Stimulated activated CD8-positive, alpha-beta memory T cell treated with anti-CD3 and anti-CD28 coated beads, Interleukin-15, amount 100 ng/mL, for 48 hours (primary cell): ENCODE results near the gene LRRC32.
A peak's percentile ranks its signal among the peaks of the same experiment; 100 is the strongest.

ENCODE experiments used
- DNase-seq, 2 donors: peaks; one replicate each; pipeline ENCODE4 v3.0.0-alpha.2; 2020; ENCODE audit warnings: low read depth in 2 of 2

Gene LRRC32

DNA sequence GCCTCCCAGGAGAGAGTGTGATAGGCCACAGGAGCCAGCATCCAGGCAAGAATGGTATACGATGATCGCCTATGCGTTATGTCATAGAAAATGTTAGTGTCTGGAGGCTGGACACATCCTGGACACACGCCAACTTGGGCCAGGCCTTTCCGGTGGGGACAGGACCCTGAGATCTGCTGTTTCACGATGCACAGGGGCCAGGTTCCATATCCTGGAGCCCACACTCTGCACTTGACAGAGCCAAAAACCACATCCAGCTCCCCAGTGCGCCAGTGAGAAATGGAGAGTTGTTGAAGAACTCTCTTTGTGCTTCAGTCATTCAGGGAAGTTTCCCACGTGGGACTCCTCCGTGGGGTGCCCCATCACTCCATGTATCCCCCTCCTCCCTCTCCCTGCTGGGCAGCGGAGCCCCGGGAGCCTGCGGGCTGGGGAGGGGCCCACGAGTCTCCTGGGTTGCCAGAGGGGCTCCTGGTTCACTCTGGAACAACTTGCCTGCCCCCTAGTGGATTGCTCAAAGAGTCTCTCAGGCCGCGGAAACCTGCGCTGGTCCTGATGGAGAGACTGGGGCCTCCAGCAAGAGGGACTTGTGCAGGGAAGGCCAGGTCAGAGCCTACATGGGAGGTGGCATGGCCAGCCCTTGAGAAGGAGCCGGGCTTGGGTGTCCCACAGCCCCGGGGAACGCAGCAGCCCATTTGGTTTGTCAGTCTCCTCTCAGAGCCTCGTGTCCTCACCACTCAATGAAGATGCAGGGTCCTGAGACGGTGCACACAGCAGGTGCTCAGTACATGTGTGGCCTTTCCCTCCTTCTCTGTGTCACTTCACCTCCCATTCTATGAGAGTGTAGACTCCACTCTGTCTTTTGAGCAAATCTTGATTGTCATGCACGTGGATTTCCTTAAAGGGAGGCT lies 10.2 kb upstream of the LRRC32 start:
- peak in 1 of 2 donors; percentile 60 for DNase-seq

DNA sequence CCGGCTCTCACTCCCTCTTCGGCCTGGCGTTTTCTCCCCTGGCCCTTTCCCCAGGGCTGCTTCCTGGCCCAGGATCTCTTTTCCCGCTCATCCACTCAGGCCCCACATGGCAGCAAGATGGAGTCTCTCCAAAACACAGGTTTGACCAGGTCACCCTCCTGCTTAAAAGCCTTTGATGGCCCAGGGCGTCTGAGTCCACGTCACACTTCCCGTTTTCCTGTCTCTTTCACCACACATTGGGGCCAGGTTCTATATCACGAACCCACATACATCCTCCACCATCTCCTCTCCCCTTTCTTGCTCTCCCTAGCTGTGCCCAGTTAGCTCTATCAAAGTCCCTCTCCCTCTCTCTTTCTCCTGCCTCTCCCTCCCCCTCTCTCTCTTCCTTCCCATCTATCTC lies 7.8 kb upstream of the LRRC32 start:
- DNase-seq: no peak

DNA sequence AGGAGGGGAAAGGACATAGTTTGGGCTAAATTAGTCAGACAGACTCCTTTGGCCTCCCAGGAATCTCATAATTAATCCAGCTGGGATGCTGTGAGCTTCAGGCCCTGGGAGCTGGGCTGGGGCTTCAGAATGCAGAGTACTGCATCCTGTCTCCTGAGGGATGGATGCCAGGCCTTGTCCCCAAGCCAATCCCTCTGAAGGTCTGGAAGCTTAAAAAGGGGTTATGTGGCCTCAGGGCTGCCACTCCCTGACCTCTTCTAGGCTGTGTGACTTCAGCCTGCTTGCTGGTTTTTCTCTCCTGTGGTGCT lies 6.9 kb upstream of the LRRC32 start:
- DNase-seq: no peak

DNA sequence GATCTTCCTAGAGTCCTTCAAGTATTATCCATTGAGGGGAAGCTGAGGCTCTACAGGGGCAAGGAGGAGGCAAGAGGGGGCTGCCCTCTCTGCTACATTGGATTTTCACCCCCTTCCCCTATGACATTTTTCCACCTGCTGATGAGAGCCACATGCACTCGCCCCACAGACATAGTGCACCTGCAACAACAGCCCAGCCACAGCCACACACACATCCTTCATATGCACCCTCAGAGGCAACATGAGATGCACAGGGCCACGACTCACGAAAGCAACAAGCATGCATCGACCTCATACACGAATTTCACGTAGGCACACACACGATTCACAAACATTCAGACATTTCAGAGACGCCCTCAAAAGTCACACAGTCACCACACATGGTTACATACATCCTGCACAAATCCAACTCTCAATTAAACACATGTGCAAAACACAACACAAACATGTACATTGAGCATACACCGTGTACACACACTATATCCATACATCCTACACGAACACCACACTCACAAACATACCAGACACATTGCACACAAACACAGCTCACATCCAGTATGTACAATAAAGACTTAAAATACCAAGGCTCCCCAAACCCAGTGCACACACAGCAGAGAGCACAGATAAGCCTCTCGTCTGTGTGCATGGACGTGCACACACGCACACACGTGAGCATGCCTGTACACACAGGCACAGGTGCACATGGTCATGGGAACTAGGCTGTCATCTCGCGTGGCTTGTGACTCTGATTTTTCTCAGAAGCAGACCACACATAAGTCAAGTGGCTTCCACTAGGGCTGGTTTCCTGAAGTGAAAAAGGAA lies 6.3 kb upstream of the LRRC32 start:
- no peak for DNase-seq

DNA sequence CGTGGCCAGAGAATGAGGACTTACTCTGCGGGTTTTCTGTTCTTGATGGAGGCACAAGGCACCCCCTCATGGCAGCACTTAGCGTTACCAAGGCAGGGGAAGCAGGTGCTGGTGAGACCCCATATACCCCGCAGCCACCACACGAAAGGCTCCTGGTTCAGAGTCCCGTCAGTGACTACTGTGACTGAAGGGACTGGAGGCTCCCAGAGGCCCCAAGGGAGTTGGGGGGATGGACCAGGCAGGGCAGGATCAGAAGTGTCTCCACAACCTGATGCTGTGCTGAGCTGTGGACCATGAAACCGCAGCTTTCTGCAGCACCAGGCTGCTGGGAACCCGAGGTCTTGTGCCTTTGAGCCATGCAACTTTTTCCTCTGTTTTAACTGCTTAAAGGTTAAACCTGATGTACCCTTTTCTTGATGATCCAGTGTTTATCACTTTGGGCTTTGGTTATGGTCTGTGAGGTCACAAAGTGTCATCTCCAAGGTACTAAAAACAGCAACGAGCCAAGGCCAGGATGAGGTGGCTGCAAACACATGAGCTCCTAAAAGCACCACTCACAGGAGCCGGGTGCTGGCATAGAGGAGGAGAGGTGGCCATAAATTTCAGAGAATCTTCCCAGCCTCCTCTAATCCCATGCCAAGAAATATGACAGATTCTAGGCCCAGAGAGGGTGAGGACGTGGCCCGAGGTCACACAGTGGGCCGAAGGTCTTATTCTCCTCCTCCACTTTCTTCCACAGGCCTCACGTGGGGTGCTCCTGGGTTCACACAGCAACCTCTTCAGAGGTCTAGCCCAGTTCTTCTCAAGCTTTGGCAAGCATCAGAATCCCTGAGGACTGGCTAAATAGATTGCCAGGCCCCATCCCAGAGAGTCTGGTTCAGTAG lies 4.2 kb upstream of the LRRC32 start:
- no peak for DNase-seq

DNA sequence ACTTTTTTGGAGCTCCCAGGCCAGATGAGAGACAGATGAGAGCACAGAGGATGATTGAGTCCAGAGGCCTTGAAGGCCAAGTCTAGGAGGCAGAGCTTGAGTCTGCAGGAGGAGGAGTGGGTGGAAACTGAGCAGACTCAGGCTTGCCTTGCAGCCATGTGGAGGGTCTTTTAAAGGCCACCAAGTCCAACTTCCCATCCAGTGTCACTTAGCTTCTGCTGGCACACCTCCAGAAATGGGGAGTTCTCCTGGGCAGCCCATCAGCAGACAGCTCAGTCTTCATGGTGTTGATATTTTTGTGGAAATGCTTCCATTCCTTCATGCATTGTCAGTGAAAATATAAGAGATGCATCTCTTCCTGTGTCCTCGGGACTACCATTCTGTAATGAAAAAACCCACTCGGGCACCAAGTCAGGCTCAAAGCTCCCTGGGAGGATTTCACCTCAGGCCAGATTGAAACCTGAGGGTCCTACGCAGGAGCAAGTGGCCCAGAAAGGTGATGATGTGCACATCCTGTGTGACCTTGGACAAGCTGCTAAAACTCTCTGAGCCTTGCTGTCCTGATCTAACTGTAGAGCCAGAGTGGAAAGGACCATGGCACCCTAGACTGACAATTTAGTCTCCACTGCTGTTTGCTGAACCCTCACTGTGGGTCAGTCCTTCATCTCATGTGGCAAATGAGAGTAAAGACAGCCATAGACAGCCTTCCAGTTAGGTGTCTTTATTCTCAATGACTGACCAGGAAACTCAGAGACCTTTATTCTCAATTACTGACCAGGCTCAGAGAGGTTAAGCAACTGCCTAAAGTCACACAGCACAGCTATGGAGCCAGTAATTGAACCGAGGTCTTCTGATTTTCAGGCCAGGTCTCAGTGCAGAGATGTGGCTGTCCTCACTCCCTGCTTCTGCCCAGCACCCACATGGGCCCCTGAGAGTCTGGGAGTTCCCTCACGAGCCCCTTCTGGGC lies 2.9 kb upstream of the LRRC32 start:
- DNase-seq: no peak

DNA sequence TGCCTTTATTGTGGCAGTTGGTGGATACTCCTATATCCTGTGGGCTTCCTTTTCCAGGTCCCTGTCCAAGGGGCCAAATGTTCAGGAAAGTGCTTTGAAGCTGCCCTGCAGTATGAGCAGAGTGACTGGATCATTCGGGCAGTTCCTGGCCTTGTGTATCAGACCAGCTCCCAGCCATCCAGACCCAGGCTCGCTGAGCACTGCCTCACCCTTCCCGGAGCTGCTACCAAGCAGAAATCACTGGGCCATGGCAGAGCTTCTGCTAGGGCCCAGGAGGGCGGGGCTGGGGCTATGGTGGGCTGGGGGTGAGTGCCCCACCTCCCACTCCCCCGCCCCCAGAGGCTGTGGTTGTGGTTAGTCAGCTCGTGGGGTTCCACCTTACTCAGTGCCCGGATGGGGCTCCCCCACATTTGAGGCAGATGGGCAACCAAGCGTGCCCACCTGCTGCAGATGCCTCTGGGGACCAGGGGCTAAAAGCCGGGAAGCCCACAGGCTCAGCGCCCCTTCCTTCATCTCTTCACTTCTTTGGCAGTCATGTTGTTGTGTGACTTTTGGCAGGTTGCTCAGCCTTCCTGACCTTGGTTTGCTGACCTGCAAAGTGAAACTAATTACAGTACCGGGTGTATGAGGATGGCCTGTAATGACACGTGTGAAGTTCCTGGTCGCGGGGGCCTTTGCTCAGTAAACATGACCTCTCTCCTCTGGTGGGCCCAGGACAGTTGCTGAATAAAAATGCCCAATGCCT lies 2.1 kb upstream of the LRRC32 start:
- peak in 1 of 2 donors; percentile 48 for DNase-seq

DNA sequence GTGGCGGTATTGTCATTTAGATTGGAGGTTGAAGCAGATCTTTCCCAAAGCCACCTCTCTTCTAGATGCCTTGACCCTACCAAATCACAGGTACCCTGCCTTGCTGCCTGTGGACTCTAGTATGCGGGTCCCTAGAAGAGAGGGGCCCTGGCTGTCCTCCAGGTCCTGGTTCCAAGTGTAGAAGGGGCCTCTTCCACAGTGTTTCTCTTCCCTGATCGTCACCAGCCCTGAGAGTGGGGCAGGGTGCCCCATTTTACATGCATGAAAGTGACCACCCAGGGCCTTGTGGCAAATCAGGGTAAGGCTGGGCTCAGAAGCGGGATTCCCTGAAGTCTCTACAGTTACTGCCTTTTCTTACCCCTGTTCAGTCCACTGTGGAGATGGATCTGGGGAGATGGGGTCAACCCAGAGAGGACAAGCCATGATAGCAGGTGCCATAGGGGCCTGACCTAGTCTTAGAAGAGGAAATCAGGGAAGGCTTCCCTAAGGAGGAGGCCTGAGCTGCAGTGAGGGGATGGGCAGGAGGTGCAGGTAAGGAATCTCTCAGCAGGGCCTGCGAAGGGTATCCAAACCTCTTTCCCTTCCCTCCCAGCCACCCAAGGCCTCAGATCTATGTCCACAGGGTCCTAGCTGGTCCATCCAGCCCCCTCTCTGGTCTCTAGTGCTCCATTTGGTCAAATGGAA lies 1.2 kb upstream of the LRRC32 start:
- no peak for DNase-seq

DNA sequence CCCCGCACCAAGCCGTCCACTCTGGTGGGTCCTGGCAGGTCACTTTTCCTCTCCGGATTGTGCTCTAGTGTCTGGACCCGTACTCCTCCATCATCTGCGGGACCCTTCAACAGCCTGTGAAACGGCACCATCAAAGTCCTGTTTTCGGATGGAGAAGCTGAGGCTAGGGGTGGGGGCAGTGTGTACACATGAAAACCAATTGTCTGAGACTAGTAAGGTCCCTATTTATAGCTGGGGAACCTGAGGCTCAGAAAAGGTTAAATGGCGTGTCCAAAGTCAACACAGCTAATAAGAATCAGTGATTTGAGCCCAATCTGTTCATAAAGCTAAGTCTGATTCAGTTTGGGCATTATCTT lies 668 bp upstream of the LRRC32 start:
- no peak for DNase-seq

DNA sequence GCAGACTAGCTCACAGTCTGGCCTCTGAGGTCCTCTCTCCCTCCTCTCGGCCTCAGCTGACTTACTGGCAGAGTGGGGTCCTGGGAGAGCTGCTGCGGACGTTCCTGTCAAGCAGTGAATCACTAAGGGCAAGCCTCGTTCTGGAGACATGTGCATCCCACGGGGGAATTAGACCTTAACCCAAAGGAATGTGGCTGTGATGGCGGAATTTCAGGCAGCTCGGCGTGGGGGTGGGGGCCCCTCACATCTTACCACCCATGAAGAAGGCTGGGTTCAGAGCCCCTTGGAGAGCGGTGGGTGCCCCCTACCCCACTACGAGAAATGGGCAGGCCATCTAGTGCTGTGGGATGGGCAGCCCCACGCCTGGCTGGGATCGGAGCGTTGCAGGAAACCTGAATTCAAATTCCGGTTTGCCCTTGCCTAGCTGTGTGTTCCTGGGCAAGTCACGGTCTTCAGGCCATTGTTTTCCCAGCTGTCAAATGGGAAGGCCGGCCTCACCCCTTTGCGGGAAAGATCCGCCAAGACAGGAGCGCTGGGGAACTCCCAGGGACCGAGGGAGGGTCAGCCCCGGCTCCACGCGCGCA lies 554 bp downstream of the LRRC32 start:
- DNase-seq: no peak

DNA sequence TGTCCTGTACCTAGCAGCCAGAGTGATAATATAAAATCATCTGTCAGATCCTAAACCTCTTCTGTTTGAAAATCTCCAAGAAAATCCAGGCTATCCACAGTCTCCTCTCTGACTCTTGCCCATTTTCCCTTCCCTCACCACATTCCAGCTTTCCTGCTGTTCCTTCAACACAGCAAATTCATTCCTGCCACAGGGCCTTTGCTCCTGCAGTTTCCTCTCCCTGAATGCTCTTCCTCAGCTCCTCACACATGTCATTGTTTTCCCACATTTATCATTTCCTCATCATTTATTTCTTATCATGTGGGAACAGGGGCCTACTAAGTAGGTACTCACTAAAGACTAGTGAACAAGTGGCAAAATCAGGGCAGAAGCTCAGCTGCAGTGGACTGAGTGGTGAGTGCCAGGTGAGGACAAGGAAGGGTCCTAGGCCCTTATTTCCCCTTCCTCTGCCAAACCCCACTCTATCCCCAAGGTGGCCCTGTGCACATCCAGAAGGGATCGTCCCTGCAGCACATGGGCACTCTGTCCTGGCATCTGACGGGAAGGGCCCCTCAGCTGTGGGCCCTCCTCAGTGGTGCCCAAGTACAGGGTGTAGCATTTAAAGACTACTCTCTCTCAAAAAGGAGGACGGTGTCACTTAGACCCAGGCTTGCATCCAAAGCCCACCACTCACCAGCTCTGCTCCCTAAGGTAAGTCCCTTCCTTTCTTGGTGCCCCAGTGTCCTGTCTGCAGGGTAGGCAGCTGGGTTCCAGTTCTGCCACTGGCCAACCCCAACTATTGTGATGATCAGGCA lies 2.0 kb downstream of the LRRC32 start:
- DNase-seq: no peak

DNA sequence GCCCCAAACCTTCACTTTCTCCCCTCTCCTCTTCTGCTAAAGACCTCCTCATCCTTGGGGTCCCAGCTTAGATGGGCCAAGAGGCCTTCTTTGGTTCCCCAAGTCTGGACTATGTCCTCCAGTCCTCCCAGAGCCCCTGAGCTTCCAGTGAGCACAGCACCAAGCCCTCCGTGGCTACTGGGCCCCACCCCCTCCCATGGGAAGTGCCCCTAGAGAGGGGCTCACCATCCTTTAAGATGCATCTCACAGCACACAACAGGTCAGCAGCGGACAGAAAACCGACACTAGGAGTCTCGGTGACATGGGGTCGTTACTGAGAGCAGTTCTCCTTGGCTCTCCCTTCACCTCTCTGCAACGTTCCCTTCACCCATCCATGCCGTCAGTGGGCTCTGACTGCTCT lies 2.7 kb downstream of the LRRC32 start:
- no peak for DNase-seq

DNA sequence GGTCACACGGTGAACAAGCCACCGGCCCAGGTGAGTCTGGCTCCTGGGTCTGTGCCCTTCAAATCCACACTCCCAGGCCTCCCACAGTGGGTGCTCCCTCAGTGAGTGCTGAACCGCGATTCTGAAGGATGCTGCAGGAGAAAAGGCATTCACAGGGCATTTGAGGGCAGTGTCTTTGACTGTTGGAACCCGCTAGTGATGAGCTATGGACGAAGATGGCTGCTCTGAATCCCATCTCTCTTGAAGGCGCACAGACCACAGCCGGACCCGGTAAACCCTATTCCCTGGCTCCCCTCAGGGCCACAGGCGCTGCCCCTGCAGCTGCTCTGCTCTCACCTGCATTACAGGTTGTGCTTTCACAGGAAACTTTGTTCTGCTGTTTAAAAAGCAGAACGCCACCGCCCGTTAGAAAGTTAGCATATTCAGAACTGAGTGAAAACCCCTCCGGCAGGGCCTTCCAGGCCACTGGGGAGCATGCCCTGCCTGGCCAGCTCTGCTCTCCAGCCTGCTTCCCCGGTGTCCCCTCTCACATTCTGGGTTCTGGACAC lies 3.2 kb downstream of the LRRC32 start:
- DNase-seq: no peak

DNA sequence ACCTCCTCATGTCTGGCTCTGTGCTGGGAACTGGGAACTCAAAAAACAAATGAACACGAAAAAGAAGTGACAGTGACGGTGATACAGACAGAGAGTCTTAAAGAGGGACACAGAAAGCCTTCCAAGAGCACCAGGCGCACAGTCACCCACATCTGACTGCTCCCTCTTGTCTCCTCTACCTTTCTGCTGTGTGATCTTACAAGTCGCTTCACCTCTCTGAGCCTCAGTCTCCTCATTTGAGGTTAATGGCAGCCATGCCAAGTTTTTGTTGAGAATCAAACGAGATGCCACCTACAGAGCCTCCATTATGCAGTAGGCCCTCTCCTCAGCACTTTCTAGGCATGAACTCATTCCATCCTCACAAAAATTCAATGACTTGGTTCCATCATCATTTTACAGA lies 3.7 kb downstream of the LRRC32 start:
- no peak for DNase-seq

DNA sequence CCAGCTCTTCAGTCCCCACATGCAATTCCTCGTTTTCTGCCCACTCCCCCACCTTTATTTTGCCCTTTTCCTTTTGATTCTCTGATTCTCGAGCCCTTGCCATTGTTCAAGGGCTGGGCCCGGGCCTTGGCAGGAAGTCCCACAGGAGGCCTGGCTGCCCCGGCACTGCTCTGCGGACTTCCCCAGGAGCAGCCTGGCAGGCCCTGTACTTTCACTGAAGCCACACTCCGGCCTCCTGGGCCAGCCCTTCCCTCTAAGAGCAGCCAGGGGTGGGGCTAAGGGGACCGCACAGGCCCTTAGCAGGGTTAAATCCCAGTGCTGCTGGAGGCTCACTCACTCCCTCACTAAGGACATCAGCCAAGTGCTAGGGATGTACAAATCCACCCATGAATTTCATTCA lies 4.1 kb downstream of the LRRC32 start:
- no peak for DNase-seq

DNA sequence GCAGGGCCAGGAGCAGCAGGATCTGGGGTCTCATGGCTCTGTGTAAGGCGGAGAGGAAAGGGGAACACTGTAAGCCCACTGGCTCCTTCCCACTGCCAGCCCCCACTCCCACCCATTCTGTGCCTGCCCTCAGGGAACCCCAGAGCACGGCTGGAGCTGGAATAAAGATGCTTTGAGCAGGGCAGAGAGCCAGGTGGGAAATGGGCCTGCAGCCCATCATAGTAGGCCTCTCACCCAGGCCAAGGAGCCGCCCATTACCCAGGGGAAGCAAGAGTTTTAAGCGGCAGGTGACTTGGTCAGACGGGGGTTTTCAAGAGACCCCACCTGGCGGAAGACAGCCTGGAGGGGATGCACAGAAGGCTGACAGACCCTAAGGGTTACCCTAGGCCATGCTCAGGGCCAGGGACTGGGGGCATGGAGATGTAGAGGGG lies 4.6 kb downstream of the LRRC32 start:
- no peak for DNase-seq

DNA sequence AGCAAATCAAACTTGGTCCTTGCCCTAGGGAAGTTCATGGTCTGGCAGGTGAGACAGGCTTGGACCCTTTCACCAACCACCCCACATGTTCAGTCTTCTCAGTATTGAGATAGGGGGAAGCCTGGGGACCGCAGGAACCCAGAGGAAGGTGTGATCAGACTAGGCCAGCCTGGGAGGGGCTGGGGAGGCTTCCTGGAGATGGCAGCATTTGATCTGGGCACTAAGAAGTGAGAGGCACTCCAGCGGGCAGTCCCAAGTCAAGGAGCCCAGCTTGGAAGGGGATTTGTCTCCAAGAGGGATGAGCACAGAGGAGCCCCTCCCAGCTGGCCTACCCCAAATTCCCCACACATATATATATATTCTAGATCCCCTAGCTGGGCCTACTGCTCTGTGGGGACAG lies 5.4 kb downstream of the LRRC32 start:
- DNase-seq: no peak

DNA sequence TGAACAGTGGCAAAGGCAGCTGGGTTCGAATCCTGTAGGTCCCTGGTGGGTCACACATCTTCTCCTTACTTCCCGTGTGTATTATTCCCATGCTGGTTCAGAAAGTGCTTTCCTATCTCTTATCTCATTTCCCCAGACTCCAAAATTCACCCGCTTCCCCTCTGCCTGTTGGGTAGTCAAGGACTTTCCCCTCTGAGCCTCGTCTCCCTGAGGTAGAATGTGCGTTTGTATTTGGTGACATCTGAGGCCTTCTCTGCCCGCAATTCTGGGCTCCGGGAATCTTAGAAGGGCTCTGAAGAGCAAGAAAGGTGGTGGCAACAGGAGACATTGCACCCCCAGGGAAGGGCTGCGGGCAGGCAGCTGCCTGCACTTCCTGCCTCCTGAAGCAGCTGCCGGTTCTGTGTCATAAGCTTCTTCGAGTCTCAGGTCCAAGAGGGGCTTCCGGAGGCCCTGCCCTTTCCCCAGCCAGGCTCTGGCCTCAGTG lies 5.9 kb downstream of the LRRC32 start:
- DNase-seq: no peak
